Suprapubic skin (tissue), 4 donors: Measurements from ENCODE around the gene GPX5. TPM values are rescaled to one million over a fixed set of nuclear protein-coding genes. Genes with fewer than 3 reads are reported as not detected.

Experiments
- DNase-seq, 2 donors: peaks; one replicate each; pipeline ENCODE4 v3.0.0-alpha.2; 2019; ENCODE audit warnings: low spot score in 2 of 2
- H3K27ac ChIP-seq: fragments of 200-600 bp; sonication (generic); one replicate; pipeline ENCODE4 v1.5.1; 2019
- H3K27me3 ChIP-seq: fragments of 200-600 bp; sonication (generic); one replicate; pipeline ENCODE4 v1.5.1; 2019
- H3K36me3 ChIP-seq: fragments of 200-600 bp; sonication (generic); one replicate; pipeline ENCODE4 v1.5.1; 2019
- H3K4me1 ChIP-seq: fragments of 200-600 bp; sonication (generic); one replicate; pipeline ENCODE4 v1.5.1; 2019
- H3K4me3 ChIP-seq: fragments of 200-600 bp; sonication (generic); one replicate; pipeline ENCODE4 v1.5.1; 2019; ENCODE audit warnings: mild to moderate bottlenecking
- H3K9me3 ChIP-seq: fragments of 200-600 bp; sonication (generic); one replicate; pipeline ENCODE4 v1.5.1; 2019
- CTCF ChIP-seq, 2 donors: fragments of 200-600 bp in 1 of 2; fragments of 450-650 bp in 1 of 2; sonication (generic) in 1 of 2; IDR thresholded peaks; one replicate each; pipeline ENCODE4 v1.5.1; 2016 to 2019; ENCODE audit warnings: antibody characterized with exemption in 2 of 2, mild to moderate bottlenecking in 1 of 2, moderate library complexity in 1 of 2
- EP300 ChIP-seq: sonication (generic); formaldehyde crosslinking; IDR thresholded peaks from one replicate; pipeline ENCODE4 v1.6.1; 2017; ENCODE audit warnings: antibody characterized with exemption
- POLR2A ChIP-seq, 2 donors: fragments of 450-650 bp; IDR thresholded peaks; one replicate each; pipeline ENCODE4 v1.6.1; 2017; ENCODE audit warnings: antibody characterized with exemption in 2 of 2, mild to moderate bottlenecking in 2 of 2, moderate library complexity in 2 of 2
- POLR2AphosphoS5 ChIP-seq, 3 donors: sonication (generic); formaldehyde crosslinking; IDR thresholded peaks; one replicate each; pipeline ENCODE4 v1.6.1; 2017; ENCODE audit warnings: antibody characterized with exemption in 3 of 3
- WGBS: methylation state at CpG from one replicate; pipeline ENCODE4 v1.1.5; 2018; 5-methylcytosine and 5-hydroxymethylcytosine counted together
- total RNA-seq, 4 donors: library from RNA; depleted of rRNA; stranded (reverse); fragments of >200 nt; gene quantifications; one replicate each; pipeline ENCODE4 v1.1.0, GENCODE V29; 2016

GPX5 gene
- total RNA-seq, 4 donors from 2014 or later = not detected

DNA sequence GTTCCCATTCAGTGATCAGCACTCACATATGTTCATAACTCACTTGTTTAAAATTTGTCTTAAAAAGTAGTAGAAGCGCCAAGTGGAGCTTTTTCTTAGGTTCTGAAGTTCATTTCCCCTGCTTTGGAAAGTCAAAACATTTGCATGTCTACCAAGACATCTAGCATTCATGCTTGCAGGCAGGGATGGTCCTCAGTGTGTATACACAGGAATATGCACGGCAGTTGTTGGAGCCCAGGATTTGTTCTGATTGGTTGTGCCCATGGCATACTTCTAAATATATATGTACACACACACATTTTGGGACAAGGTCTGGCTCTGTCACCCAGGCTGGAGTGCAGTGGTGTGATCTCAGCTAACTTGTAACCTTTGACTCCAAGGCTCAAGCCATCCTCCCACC, 7.7 kb upstream of the GPX5 start:
- no peak overlapping the region for H3K27ac ChIP-seq
- H3K27me3 ChIP-seq = peaks cover 19% of the 10 kb centered on the region
- no peaks in the 10 kb centered on the region for H3K4me1 ChIP-seq
- H3K36me3 ChIP-seq = no peaks in the 10 kb centered on the region
- no peak for DNase-seq
- no peak for TF ChIP-seq POLR2A (IDR thresholded peaks at IDR 0.05)
- no peak for TF ChIP-seq CTCF (IDR thresholded peaks at IDR 0.05)
- TF ChIP-seq EP300 = no peak
- TF ChIP-seq POLR2AphosphoS5 (IDR thresholded peaks at IDR 0.05) = no peak
- no peaks in the 10 kb centered on the region for H3K9me3 ChIP-seq
- WGBS = 71% methylated on average over 2 of the region's 2 CpGs
- H3K4me3 ChIP-seq = no peak overlapping the region

DNA sequence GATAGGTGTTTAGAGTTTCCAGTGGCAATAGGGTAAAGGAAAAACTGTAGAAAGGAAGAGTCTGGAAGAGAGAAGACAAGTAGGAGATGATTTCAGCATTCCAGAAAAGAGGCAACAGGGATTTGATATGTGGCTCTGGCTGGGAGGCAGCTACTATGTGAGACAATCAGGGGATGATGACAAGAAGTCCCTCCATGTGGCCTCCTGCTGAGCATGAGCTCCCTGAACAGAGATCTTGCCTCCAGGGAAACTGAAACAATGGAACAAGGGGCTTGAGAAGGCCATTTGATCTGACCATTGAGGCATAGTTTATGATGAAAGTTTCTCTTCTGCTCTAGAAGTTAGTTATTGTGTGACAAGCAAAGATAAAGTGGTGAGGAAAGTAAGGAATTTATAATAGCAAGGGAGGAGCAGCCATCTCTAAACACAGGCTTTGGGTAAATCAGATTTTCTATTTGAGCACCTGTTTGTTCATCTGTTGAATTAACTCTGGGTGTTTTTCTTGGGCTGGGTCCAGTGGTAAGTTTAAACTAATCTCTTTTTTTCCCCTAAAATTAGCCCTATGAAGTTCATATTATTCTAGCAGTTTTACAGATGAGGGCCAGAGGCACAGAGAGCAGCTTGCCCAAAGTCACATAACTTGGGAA, 3.0 kb upstream of the GPX5 start:
- Histone ChIP-seq H3K36me3 (no peaks in the 10 kb centered on the region), H3K27ac (no peak overlapping the region), H3K4me1 (no peaks in the 10 kb centered on the region), H3K27me3 (peaks cover 14% of the 10 kb centered on the region), H3K9me3 (no peaks in the 10 kb centered on the region), H3K4me3 (no peak overlapping the region)
- no peak for DNase-seq
- no peak for TF ChIP-seq EP300
- no peak for TF ChIP-seq POLR2A (IDR thresholded peaks at IDR 0.05)
- no peak for TF ChIP-seq CTCF (IDR thresholded peaks at IDR 0.05)
- no peak for TF ChIP-seq POLR2AphosphoS5 (IDR thresholded peaks at IDR 0.05)

DNA sequence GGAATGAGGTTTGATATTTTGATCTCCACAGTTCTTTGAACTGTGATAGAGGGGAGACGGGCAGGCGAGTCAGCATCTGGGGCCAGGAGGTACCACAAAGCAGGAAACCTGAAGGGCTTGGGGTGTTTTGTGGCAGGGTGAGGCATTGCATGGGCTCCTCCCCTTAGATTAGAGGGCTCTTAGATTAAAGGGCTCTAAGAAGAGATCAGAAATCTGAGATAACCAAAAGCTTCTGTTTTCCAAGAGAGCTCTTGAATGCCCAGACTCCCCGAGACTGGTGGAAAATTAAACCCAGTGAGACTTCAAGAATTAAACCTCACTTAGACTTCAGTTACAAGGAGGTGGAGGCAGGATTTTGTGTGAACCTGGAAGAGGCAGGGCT, 2.4 kb upstream of the GPX5 start:
- Histone ChIP-seq H3K27ac (no peak overlapping the region), H3K4me3 (no peak overlapping the region), H3K27me3 (peaks cover 17% of the 10 kb centered on the region), H3K36me3 (no peaks in the 10 kb centered on the region), H3K9me3 (no peaks in the 10 kb centered on the region), H3K4me1 (no peaks in the 10 kb centered on the region)
- no peak for DNase-seq
- no peak for TF ChIP-seq CTCF (IDR thresholded peaks at IDR 0.05)
- no peak for TF ChIP-seq POLR2AphosphoS5 (IDR thresholded peaks at IDR 0.05)
- no peak for TF ChIP-seq EP300
- no peak for TF ChIP-seq POLR2A (IDR thresholded peaks at IDR 0.05)
- WGBS = 12% methylated on average over 3 of the region's 3 CpGs

GRCh38 chr6:28530777-28531176, 5.1 kb downstream of the GPX5 start:
- WGBS = 17% methylated on average over 1 of the region's 1 CpG
- no peak overlapping the region for H3K27ac ChIP-seq
- no peak for TF ChIP-seq POLR2AphosphoS5 (IDR thresholded peaks at IDR 0.05)
- no peak for TF ChIP-seq CTCF (IDR thresholded peaks at IDR 0.05)
- TF ChIP-seq EP300 = no peak
- no peak for TF ChIP-seq POLR2A (IDR thresholded peaks at IDR 0.05)
- no peaks in the 10 kb centered on the region for H3K36me3 ChIP-seq
- H3K4me1 ChIP-seq = no peaks in the 10 kb centered on the region
- no peaks in the 10 kb centered on the region for H3K9me3 ChIP-seq
- no peak for DNase-seq
- no peak overlapping the region for H3K4me3 ChIP-seq
- peaks cover 23% of the 10 kb centered on the region for H3K27me3 ChIP-seq

DNA sequence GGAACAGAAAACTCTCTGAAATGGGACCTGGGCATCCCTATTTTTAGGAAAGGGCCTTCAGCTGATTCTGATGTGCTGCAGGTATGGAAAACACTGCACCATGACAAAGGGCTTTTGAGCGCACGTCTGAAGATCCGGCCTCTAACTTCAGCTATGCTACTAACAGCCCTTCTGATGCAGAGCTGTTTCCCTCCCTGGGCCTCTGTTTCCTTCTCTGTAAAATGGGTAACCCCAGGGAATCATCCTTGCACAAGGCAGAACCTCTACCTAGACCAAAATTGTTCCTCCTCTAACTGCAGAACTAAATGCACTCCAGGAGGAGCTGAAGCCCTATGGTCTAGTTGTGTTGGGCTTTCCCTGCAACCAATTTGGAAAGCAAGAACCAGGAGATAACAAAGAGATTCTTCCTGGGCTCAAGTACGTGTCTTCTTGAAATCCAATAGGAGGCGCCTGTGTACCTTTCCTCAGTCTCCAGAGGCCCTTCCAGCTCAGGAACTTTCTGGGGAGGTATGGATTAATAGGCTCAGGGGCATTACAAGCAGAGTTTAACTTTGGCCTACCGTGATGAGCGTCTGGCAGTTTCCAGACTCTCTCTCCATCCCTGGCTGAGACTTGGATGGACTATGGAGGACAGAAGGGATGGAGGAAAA, 5.9 kb downstream of the GPX5 start:
- H3K9me3 ChIP-seq = no peaks in the 10 kb centered on the region
- no peaks in the 10 kb centered on the region for H3K4me1 ChIP-seq
- 66% methylated on average over 7 of the region's 7 CpGs for WGBS
- no peaks in the 10 kb centered on the region for H3K36me3 ChIP-seq
- TF ChIP-seq CTCF (IDR thresholded peaks at IDR 0.05) (no peak), POLR2A (IDR thresholded peaks at IDR 0.05) (no peak), EP300 (no peak), POLR2AphosphoS5 (IDR thresholded peaks at IDR 0.05) (no peak)
- no peak overlapping the region for H3K27ac ChIP-seq
- H3K4me3 ChIP-seq = no peak overlapping the region
- no peak for DNase-seq
- H3K27me3 ChIP-seq = peaks cover 19% of the 10 kb centered on the region
